Hindlimb muscle (tissue), 1 donor: ENCODE data around the gene CALM3. TPM values are rescaled to one million over a fixed set of nuclear protein-coding genes. Genes with fewer than 3 reads are reported as not detected.

ENCODE experiments used
- DNase-seq: peaks from one replicate; pipeline ENCODE4 v3.0.0-alpha.2; 2013
- polyA plus RNA-seq: library from polyadenylated mRNA; unstranded; fragments of 120-200 nt; gene quantifications from one replicate; pipeline ENCODE4 v1.2.1, GENCODE V29; 2013; ENCODE audit not compliant: insufficient read length

CALM3 gene
- polyA plus RNA-seq, 1 donor = 213 TPM

- peak; percentile 99 for DNase-seq
Measured at GRCh38 chr19:46600384-46601317, 479 bp upstream of the CALM3 start.

GRCh38 chr19:46602392-46603194 is 1.5 kb downstream of the CALM3 start:
- no peak for DNase-seq

GRCh38 chr19:46603195-46603637 is 2.1 kb downstream of the CALM3 start:
- DNase-seq = no peak

GRCh38 chr19:46603752-46604231 is 2.7 kb downstream of the CALM3 start:
- DNase-seq = no peak

- DNase-seq = no peak
Measured at GRCh38 chr19:46604781-46605355, 3.7 kb downstream of the CALM3 start.

- DNase-seq = no peak
Measured at GRCh38 chr19:46605356-46605821, 4.3 kb downstream of the CALM3 start.

- DNase-seq = no peak
Measured at GRCh38 chr19:46606019-46606418, 4.9 kb downstream of the CALM3 start.

GRCh38 chr19:46606681-46607447 is 5.7 kb downstream of the CALM3 start:
- no peak for DNase-seq

- DNase-seq = no peak
Measured at GRCh38 chr19:46607448-46607841, 6.3 kb downstream of the CALM3 start.

GRCh38 chr19:46608178-46608577 is 7.0 kb downstream of the CALM3 start:
- DNase-seq = no peak

GRCh38 chr19:46608581-46609345 is 7.6 kb downstream of the CALM3 start:
- DNase-seq = no peak

GRCh38 chr19:46609511-46610412 is 8.6 kb downstream of the CALM3 start:
- DNase-seq = no peak

- no peak for DNase-seq
Measured at GRCh38 chr19:46610413-46610775, 9.3 kb downstream of the CALM3 start.

GRCh38 chr19:46610851-46611770 is 10.0 kb downstream of the CALM3 start:
- DNase-seq = no peak

- no peak for DNase-seq
Measured at GRCh38 chr19:46611776-46612175, 10.6 kb downstream of the CALM3 start.

- DNase-seq = no peak
Measured at GRCh38 chr19:46613525-46613924, 12.4 kb downstream of the CALM3 start.

- DNase-seq = peak; percentile 84
Measured at GRCh38 chr19:46614114-46614722, 13.1 kb downstream of the CALM3 start.

GRCh38 chr19:46615966-46616365 is 14.8 kb downstream of the CALM3 start:
- DNase-seq = no peak
